Ishikawa (cell line): ENCODE results near the gene TACC2.

Experiments used
- CEBPB ChIP-seq: IDR thresholded peaks from 2 replicates; pipeline ENCODE4 v1.6.1; 2012
- CREB1 ChIP-seq: IDR thresholded peaks from 2 replicates; pipeline ENCODE4 v1.6.1; 2012; ENCODE audit warnings: low read depth
- EP300 ChIP-seq: IDR thresholded peaks from 2 replicates; pipeline ENCODE4 v1.6.1; 2012; ENCODE audit warnings: borderline replicate concordance
- MAX ChIP-seq: IDR thresholded peaks from 2 replicates; pipeline ENCODE4 v1.6.1; 2012
- NFIC ChIP-seq: IDR thresholded peaks from 2 replicates; pipeline ENCODE4 v1.6.1; 2012
- RAD21 ChIP-seq: IDR thresholded peaks from 2 replicates; pipeline ENCODE4 v1.6.1; 2012; ENCODE audit warnings: low read depth
- REST ChIP-seq: IDR thresholded peaks from 2 replicates; pipeline ENCODE4 v1.6.1; 2012; ENCODE audit warnings: low read depth, mild to moderate bottlenecking
- TAF1 ChIP-seq: IDR thresholded peaks from 2 replicates; pipeline ENCODE4 v1.6.1; 2012; ENCODE audit warnings: low read depth, mild to moderate bottlenecking
- TEAD4 ChIP-seq: IDR thresholded peaks from 2 replicates; pipeline ENCODE4 v1.6.1; 2012
- USF1 ChIP-seq: IDR thresholded peaks from 2 replicates; pipeline ENCODE4 v1.6.1; 2012
- YY1 ChIP-seq: IDR thresholded peaks from 2 replicates; pipeline ENCODE4 v1.6.1; 2012; ENCODE audit warnings: low read depth

GRCh38 chr10:122194251-122194650, 205.3 kb downstream of the TACC2 start:
- no peak for TF ChIP-seq EP300
- no peak for TF ChIP-seq TAF1
- TF ChIP-seq TEAD4 = no peak
- no peak for TF ChIP-seq CREB1
- no peak for TF ChIP-seq USF1
- no peak for TF ChIP-seq NFIC
- TF ChIP-seq YY1 = no peak
- TF ChIP-seq CEBPB = no peak
- TF ChIP-seq RAD21 = no peak
- TF ChIP-seq REST = no peak
- no peak for TF ChIP-seq MAX
